ENCODE results near the gene SNAPC2.

DNA sequence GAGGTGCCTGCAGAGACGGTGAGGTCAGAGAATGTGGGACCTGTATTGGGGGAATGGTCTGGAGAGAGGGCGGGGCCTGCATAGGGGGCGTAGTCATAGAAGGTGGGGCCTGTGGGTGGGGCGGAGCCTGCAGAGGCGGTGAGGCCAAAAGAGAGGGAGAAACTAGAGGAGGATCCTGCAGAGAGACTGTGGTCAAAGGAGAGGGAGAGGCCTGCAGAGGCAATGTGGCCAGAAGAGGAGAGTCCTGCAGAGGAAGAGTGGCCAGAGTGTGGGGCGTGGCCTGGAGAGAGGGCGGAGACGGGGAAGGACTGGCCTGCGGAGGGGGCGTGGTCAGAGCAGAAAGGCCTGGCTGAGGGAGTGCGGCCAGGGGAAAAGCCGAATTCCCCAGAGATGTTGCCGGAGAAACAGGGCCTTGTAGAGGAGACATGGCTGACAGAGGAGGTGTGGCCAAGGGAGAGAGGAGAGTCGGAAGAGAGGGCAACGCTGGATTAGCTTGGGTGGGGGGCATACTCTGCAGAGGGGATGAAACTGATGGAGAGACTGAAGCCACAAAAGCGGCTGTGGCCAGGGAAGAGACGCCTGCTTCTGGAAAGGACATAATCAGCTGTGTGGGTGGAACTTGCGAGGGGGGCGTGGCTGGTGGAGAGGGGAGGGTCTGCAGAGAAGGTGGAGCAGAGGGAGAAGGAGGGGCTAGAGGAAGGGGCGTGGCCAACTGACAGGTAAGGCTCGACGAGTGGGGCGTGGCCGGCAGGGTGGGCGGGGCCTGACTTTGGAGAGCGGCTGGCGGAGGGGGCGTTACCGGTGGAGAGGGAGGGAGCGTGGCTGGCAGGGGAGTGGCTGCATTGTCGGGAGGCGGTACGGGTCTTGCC, 48.5 kb upstream of the SNAPC2 start:
- TF ChIP-seq CTCF (IDR thresholded peaks at IDR 0.05) (no peak), ZNF423 (CRISPR knock-in tag; IDR thresholded peaks at IDR 0.05) (no peak)

Data from WTC11 (cell line).